ENCODE results near the gene DEFB123.

DNA sequence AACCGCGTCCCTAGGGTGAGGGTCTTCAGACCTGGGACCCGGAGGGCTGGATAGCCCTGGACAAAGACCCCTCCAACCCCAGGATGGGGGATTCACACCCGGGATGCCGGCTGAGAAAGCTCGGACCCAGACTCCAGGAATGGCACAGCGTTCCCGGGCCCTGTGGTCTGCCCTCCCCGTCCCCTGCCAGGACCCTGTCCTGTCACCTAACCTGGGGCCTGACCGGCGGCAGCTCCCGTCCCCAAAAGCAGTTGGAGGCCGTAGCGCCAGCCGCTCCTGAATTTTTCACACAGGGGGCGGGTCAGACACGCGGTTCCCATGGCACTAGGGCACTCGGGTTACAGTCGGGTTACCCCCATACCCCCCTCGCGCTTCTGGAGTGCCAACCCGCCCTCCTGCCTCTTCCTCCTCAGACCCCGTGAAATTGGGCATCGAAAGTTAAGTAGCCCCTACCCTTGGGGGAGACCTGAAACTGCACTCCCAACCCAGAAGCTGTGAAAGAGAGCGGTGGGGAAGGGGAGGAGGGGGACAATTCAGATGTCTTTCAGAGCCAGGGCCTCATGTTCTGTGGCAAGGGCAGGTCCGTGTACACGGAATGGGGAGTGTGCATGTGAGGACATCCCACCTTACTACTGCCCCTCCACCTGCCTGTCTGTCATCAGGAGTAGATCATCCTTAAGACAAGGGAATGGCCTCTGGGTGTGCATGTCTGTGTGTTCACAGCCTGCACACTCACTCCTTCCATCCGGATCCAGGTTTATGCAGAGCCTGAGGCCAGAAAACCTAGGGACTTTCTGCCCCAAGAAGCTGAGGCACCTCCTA lies 35.3 kb downstream of the DEFB123 start:
- TF ChIP-seq, protein P1, sequence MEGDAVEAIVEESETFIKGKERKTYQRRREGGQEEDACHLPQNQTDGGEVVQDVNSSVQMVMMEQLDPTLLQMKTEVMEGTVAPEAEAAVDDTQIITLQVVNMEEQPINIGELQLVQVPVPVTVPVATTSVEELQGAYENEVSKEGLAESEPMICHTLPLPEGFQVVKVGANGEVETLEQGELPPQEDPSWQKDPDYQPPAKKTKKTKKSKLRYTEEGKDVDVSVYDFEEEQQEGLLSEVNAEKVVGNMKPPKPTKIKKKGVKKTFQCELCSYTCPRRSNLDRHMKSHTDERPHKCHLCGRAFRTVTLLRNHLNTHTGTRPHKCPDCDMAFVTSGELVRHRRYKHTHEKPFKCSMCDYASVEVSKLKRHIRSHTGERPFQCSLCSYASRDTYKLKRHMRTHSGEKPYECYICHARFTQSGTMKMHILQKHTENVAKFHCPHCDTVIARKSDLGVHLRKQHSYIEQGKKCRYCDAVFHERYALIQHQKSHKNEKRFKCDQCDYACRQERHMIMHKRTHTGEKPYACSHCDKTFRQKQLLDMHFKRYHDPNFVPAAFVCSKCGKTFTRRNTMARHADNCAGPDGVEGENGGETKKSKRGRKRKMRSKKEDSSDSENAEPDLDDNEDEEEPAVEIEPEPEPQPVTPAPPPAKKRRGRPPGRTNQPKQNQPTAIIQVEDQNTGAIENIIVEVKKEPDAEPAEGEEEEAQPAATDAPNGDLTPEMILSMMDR (IDR thresholded peaks at IDR 0.05 in 4 of 5, conservative IDR thresholded peaks at IDR 0.05 in 1 of 5): no peak
- TF ChIP-seq POLR2A (IDR thresholded peaks at IDR 0.05): no peak

Measured in gastrocnemius medialis (tissue), 4 donors.